Activated CD4-positive, alpha-beta memory T cell treated with anti-CD3 and anti-CD28 coated beads for 36 hours (primary cell): ENCODE results near the gene RAPGEF2. TPM values are rescaled to one million over a fixed set of nuclear protein-coding genes. Genes with fewer than 3 reads are reported as not detected.
"Not testable (repeated sequence)": the region's sequence is repeated elsewhere in the genome, so short reads cannot be mapped to it uniquely, and the experiment has no call there.

Experiments used
- CTCF ChIA-PET: fragments of 350-600 bp; sonication (Branson Sonifier 250); formaldehyde crosslinking; loops from one replicate; lab custom pipeline; 2021; ENCODE audit warnings: antibody characterized with exemption, inconsistent platforms; lab: Charles Lee
- POLR2A ChIA-PET: fragments of 350-600 bp; sonication (Branson Sonifier 250); formaldehyde crosslinking; loops from one replicate; lab custom pipeline; 2021; ENCODE audit warnings: antibody characterized with exemption; lab: Charles Lee
- DNase-seq: peaks from one replicate; pipeline ENCODE4 v3.0.0-alpha.2; 2020
- H3K27ac Mint-ChIP-seq: one replicate; pipeline ENCODE4 v1.8.0; 2021; ENCODE audit warnings: mixed read lengths
- H3K27me3 Mint-ChIP-seq: one replicate; pipeline ENCODE4 v1.8.0; 2021; ENCODE audit warnings: mixed read lengths
- H3K36me3 Mint-ChIP-seq: one replicate; pipeline ENCODE4 v1.8.0; 2021; ENCODE audit warnings: mixed read lengths
- H3K4me1 Mint-ChIP-seq: one replicate; pipeline ENCODE4 v1.8.0; 2021; ENCODE audit warnings: low read depth, mixed read lengths
- H3K4me3 Mint-ChIP-seq: one replicate; pipeline ENCODE4 v1.8.0; 2021; ENCODE audit warnings: mild to moderate bottlenecking, mixed read lengths
- H3K9me3 Mint-ChIP-seq: one replicate; pipeline ENCODE4 v1.8.0; 2021; ENCODE audit warnings: mixed read lengths
- intact Hi-C: fragments of 100-400 bp; cut with micrococcal nuclease; formaldehyde crosslinking; loops from one replicate; pipeline ENCODE4 v1.15.1; 2023
- total RNA-seq, 2 experiments: library from RNA; stranded (reverse); gene quantifications; one replicate each; pipeline ENCODE4 v1.2.3, GENCODE V29; 2021

RAPGEF2 gene
- total RNA-seq, 2 experiments from 2014 or later = 18.6 to 22.0 TPM

GRCh38 chr4:159153669-159154068 is 50.8 kb downstream of the RAPGEF2 start:
- CTCF ChIA-PET = interaction anchor here (1.3 kb wide), 1 partner anchor 50 kb away, joined by 4 read pairs; no protein-coding TSS in a partner anchor
- peaks cover 10% of the 10 kb centered on the region for H3K4me1 Mint-ChIP-seq
- DNase-seq = no peak
- H3K9me3 Mint-ChIP-seq = no peaks in the 10 kb centered on the region
- POLR2A ChIA-PET = no interaction called here
- no peak overlapping the region for H3K27ac Mint-ChIP-seq
- no peaks in the 10 kb centered on the region for H3K27me3 Mint-ChIP-seq
- no peak overlapping the region for H3K4me3 Mint-ChIP-seq
- H3K36me3 Mint-ChIP-seq = no peaks in the 10 kb centered on the region
- intact Hi-C loops = no loop called here

- intact Hi-C loops = no loop called here
- ChIA-PET CTCF (no interaction called here), POLR2A (no interaction called here)
- Mint-ChIP-seq H3K36me3 (no peaks in the 10 kb centered on the region), H3K9me3 (no peaks in the 10 kb centered on the region), H3K27me3 (no peaks in the 10 kb centered on the region), H3K27ac (no peak overlapping the region), H3K4me1 (peaks cover 10% of the 10 kb centered on the region), H3K4me3 (no peak overlapping the region)
- no peak for DNase-seq
Measured at GRCh38 chr4:159155119-159155518, 52.2 kb downstream of the RAPGEF2 start.

- H3K27me3 Mint-ChIP-seq = no peaks in the 10 kb centered on the region
- H3K27ac Mint-ChIP-seq = no peak overlapping the region
- H3K9me3 Mint-ChIP-seq = no peaks in the 10 kb centered on the region
- no peak overlapping the region for H3K4me3 Mint-ChIP-seq
- no peaks in the 10 kb centered on the region for H3K36me3 Mint-ChIP-seq
- ChIA-PET CTCF (no interaction called here), POLR2A (no interaction called here)
- peaks cover 8% of the 10 kb centered on the region for H3K4me1 Mint-ChIP-seq
- intact Hi-C loops = no loop called here
- DNase-seq = no peak
Measured at GRCh38 chr4:159158083-159158617, 55.3 kb downstream of the RAPGEF2 start.

- no peak overlapping the region for H3K27ac Mint-ChIP-seq
- POLR2A ChIA-PET = no interaction called here
- no peak overlapping the region for H3K4me3 Mint-ChIP-seq
- H3K9me3 Mint-ChIP-seq = no peaks in the 10 kb centered on the region
- CTCF ChIA-PET = no interaction called here
- H3K36me3 Mint-ChIP-seq = no peaks in the 10 kb centered on the region
- peaks cover 8% of the 10 kb centered on the region for H3K4me1 Mint-ChIP-seq
- no peaks in the 10 kb centered on the region for H3K27me3 Mint-ChIP-seq
- intact Hi-C loops = no loop called here
- no peak for DNase-seq
Measured at GRCh38 chr4:159158985-159159384, 56.1 kb downstream of the RAPGEF2 start.

- ChIA-PET POLR2A (no interaction called here), CTCF (no interaction called here)
- Mint-ChIP-seq H3K27ac (no peak overlapping the region), H3K4me3 (no peak overlapping the region), H3K27me3 (no peaks in the 10 kb centered on the region), H3K4me1 (peaks cover 7% of the 10 kb centered on the region), H3K36me3 (no peaks in the 10 kb centered on the region), H3K9me3 (no peaks in the 10 kb centered on the region)
- DNase-seq = no peak
- intact Hi-C loops = no loop called here
Measured at GRCh38 chr4:159159611-159160010, 56.7 kb downstream of the RAPGEF2 start.

DNA sequence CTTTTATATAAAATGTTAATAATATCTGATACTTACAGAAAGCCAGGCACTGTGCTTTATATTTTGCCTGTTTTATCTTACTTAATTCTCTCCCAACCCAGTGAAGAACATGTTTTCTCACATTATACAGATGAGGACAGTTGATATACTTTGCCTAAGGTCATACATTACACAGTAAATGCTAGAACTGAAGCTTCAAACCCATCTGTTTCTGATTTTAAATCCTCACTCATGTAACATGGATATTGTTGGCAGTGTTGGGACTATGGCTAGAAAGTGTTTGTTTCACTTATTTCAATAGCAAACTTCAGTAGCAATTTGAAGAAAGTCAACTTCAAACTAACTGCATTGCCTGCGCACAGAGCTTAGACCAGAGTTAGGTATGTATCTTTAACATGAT is 57.4 kb downstream of the RAPGEF2 start:
- DNase-seq = no peak
- H3K4me1 Mint-ChIP-seq = peaks cover 2% of the 10 kb centered on the region
- intact Hi-C loops = no loop called here
- ChIA-PET POLR2A (no interaction called here), CTCF (no interaction called here)
- H3K4me3 Mint-ChIP-seq = no peak overlapping the region
- H3K9me3 Mint-ChIP-seq = no peaks in the 10 kb centered on the region
- H3K27ac Mint-ChIP-seq = no peak overlapping the region
- no peaks in the 10 kb centered on the region for H3K36me3 Mint-ChIP-seq
- H3K27me3 Mint-ChIP-seq = no peaks in the 10 kb centered on the region

- POLR2A ChIA-PET, H3K36me3 Mint-ChIP-seq, H3K4me3 Mint-ChIP-seq, H3K9me3 Mint-ChIP-seq, intact Hi-C loops, H3K27me3 Mint-ChIP-seq, H3K27ac Mint-ChIP-seq, DNase-seq, H3K4me1 Mint-ChIP-seq: not testable (repeated sequence)
- CTCF ChIA-PET = interaction anchor here (0.6 to 1.0 kb wide), 2 partner anchors 158 to 305 kb away, joined by 3 read pairs; no protein-coding TSS in a partner anchor
Measured at GRCh38 chr4:159161436-159161835, 58.6 kb downstream of the RAPGEF2 start.

- CTCF ChIA-PET = no interaction called here
- Mint-ChIP-seq H3K36me3 (no peaks in the 10 kb centered on the region), H3K9me3 (no peaks in the 10 kb centered on the region), H3K4me1 (peaks cover 9% of the 10 kb centered on the region), H3K27me3 (no peaks in the 10 kb centered on the region), H3K27ac (no peak overlapping the region), H3K4me3 (no peak overlapping the region)
- no peak for DNase-seq
- POLR2A ChIA-PET = no interaction called here
- intact Hi-C loops = no loop called here
Measured at GRCh38 chr4:159162576-159162975, 59.7 kb downstream of the RAPGEF2 start.

GRCh38 chr4:159163521-159163920 is 60.6 kb downstream of the RAPGEF2 start:
- Mint-ChIP-seq H3K27me3 (no peaks in the 10 kb centered on the region), H3K27ac (no peak overlapping the region), H3K9me3 (no peaks in the 10 kb centered on the region), H3K4me1 (peaks cover 16% of the 10 kb centered on the region), H3K36me3 (no peaks in the 10 kb centered on the region), H3K4me3 (no peak overlapping the region)
- POLR2A ChIA-PET = no interaction called here
- intact Hi-C loops = no loop called here
- CTCF ChIA-PET = no interaction called here
- no peak for DNase-seq

DNA sequence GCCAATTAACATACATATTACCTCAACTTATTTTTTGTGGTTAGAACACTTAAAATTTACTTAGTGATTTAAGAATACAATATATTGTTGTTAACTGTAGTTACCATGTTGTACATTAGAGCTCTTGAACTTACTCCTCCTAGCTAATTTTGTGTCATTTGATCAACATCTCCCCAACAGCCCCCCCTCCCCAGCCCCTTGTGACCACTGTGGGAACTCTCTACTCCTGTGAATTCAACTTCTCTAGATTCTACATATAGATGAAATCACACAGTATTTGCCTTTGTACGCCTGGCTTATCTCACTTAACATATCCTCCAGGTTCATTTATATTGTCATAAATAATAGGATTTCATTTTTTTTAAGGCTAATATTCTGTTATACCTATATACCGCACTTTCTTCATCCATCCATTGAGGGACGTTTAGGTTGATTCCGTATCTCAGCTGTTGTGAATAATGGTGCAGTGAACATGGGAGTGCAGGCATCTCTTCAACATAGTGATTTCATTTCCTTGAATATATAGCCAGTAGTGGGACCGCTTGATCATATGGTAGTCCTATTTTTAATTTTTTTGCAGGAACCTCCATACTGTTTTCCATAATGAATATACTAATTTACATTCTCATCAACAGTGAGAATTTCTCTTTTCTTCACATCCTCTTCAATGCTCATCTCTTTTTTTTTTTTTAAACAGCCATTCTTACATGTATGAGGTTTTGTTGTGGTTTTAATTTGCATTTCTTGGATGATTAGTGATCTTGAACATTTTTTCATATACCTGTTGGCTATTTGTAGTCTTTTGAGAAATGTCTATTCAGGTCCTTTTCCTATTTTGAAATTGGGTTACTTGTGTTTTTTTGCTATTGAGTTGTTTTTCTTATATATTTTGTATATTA is 66.8 kb downstream of the RAPGEF2 start:
- no peaks in the 10 kb centered on the region for H3K27me3 Mint-ChIP-seq
- H3K36me3 Mint-ChIP-seq = no peaks in the 10 kb centered on the region
- ChIA-PET POLR2A (no interaction called here), CTCF (no interaction called here)
- H3K4me3 Mint-ChIP-seq = no peak overlapping the region
- intact Hi-C loops = no loop called here
- no peak overlapping the region for H3K27ac Mint-ChIP-seq
- DNase-seq = no peak
- no peaks in the 10 kb centered on the region for H3K9me3 Mint-ChIP-seq
- peaks cover 46% of the 10 kb centered on the region for H3K4me1 Mint-ChIP-seq

DNA sequence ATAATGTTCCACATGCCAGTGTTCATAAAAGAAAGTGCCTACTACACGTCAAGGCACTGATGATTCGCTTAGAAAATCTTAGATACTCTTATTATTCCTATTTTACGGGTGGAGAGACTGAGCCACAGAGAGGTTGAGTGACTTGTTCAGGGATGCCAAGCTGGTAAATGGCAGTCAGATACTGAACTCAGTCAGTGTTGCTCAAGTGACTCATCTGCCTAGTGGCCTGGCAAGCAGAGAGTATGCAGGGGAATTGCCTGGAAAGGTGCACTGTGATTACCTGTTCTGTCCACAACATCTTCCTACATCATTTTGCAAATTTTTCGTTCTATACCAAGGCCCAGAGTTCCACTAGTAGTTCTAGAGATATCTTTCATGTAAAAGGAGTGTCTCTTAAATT is 68.4 kb downstream of the RAPGEF2 start:
- intact Hi-C loops = no loop called here
- CTCF ChIA-PET = interaction anchor here (2.3 kb wide), 1 partner anchor 313 kb away, joined by 13 read pairs; no protein-coding TSS in a partner anchor
- peaks cover 58% of the 10 kb centered on the region for H3K4me1 Mint-ChIP-seq

GRCh38 chr4:159173886-159174285 is 71.0 kb downstream of the RAPGEF2 start:
- H3K4me3 Mint-ChIP-seq = no peak overlapping the region
- ChIA-PET POLR2A (no interaction called here), CTCF (interaction anchor here (1.1 kb wide), 1 partner anchor 317 kb away, joined by 4 read pairs; no protein-coding TSS in a partner anchor)
- no peak for DNase-seq
- H3K36me3 Mint-ChIP-seq = no peaks in the 10 kb centered on the region
- intact Hi-C loops = loop anchor here (2.0 kb wide), 2 partner anchors 451 to 503 kb away; partner anchors contain the start of genes C4orf46 and PPID
- no peaks in the 10 kb centered on the region for H3K27me3 Mint-ChIP-seq
- H3K4me1 Mint-ChIP-seq = peaks cover 47% of the 10 kb centered on the region
- H3K9me3 Mint-ChIP-seq = no peaks in the 10 kb centered on the region
- no peak overlapping the region for H3K27ac Mint-ChIP-seq

More for the DNA sequence above, 68.4 kb downstream of the RAPGEF2 start:
- no peak overlapping the region for H3K27ac Mint-ChIP-seq
- H3K36me3 Mint-ChIP-seq = no peaks in the 10 kb centered on the region
- H3K4me3 Mint-ChIP-seq = no peak overlapping the region
- POLR2A ChIA-PET = no interaction called here
- H3K9me3 Mint-ChIP-seq = no peaks in the 10 kb centered on the region
- peak; percentile 29 for DNase-seq
- H3K27me3 Mint-ChIP-seq = no peaks in the 10 kb centered on the region
